HepG2 (cell line): ENCODE results near the gene CCDC57. TPM values are rescaled to one million over a fixed set of nuclear protein-coding genes. Genes with fewer than 3 reads are reported as not detected.
A peak's percentile ranks its signal among the peaks of the same experiment; 100 is the strongest.

ENCODE experiments used
- CSRNP2 ChIP-seq: sonication (generic); formaldehyde crosslinking; conservative IDR thresholded peaks from 2 replicates; pipeline ENCODE4 v1.8.0; 2022; ENCODE audit warnings: low read depth, missing genetic modification reagents
- E2F5 ChIP-seq: sonication (generic); formaldehyde crosslinking; conservative IDR thresholded peaks from 2 replicates; pipeline ENCODE4 v1.4.0; 2020; ENCODE audit warnings: missing genetic modification reagents
- MAF1 ChIP-seq: sonication (generic); formaldehyde crosslinking; IDR thresholded peaks from 2 replicates; pipeline ENCODE4 v1.5.0; 2020; ENCODE audit warnings: missing genetic modification reagents, borderline replicate concordance
- PAF1 ChIP-seq: IDR thresholded peaks from 2 replicates; pipeline ENCODE4 v1.6.1; 2016; ENCODE audit warnings: missing genetic modification reagents, missing compliant biosample characterization
- REXO4 ChIP-seq: sonication (generic); formaldehyde crosslinking; IDR thresholded peaks from 2 replicates; pipeline ENCODE4 v1.8.0; 2022; ENCODE audit warnings: missing genetic modification reagents, mild to moderate bottlenecking, borderline replicate concordance
- SKI ChIP-seq: fragments of 450-650 bp; IDR thresholded peaks from one replicate; pipeline ENCODE4 v1.6.1; 2018; ENCODE audit warnings: mild to moderate bottlenecking; ENCODE audit not compliant: partially characterized antibody
- SOX6 ChIP-seq, 2 experiments: fragments of 450-650 bp in 1 of 2; sonication (generic) in 1 of 2; formaldehyde crosslinking in 1 of 2; IDR thresholded peaks; 2 replicates each; pipeline versions ENCODE4 v1.4.0 to v1.6.1; 2017 to 2020; ENCODE audit warnings: antibody characterized with exemption in 1 of 2, mild to moderate bottlenecking in 1 of 2, missing genetic modification reagents in 1 of 2
- STAG1 ChIP-seq: sonication (generic); formaldehyde crosslinking; IDR thresholded peaks from 2 replicates; pipeline ENCODE4 v1.4.0; 2020; ENCODE audit warnings: missing genetic modification reagents
- TIGD3 ChIP-seq: sonication (generic); formaldehyde crosslinking; IDR thresholded peaks from 2 replicates; pipeline ENCODE4 v1.5.1; 2020; ENCODE audit warnings: mild to moderate bottlenecking, missing genetic modification reagents, borderline replicate concordance
- TOPORS ChIP-seq: sonication (generic); formaldehyde crosslinking; IDR thresholded peaks from 2 replicates; pipeline ENCODE4 v1.8.0; 2023; ENCODE audit warnings: mild to moderate bottlenecking, missing genetic modification reagents
- UBTF ChIP-seq: sonication (generic); formaldehyde crosslinking; IDR thresholded peaks from 2 replicates; pipeline ENCODE4 v1.4.0; 2020; ENCODE audit warnings: mild to moderate bottlenecking, missing genetic modification reagents
- ZBTB42 ChIP-seq: sonication (generic); formaldehyde crosslinking; IDR thresholded peaks from 2 replicates; pipeline ENCODE4 v1.5.0; 2020; ENCODE audit warnings: mild to moderate bottlenecking, missing genetic modification reagents
- ZFP90 ChIP-seq: sonication (generic); formaldehyde crosslinking; IDR thresholded peaks from 2 replicates; pipeline ENCODE4 v1.8.0; 2022; ENCODE audit warnings: missing genetic modification reagents, mild to moderate bottlenecking, inconsistent platforms, borderline replicate concordance
- ZNF18 ChIP-seq: sonication (generic); formaldehyde crosslinking; IDR thresholded peaks from 2 replicates; pipeline ENCODE4 v1.8.0; 2022; ENCODE audit warnings: mild to moderate bottlenecking, missing genetic modification reagents; ENCODE audit not compliant: insufficient replicate concordance
- ZNF281 ChIP-seq: sonication (generic); formaldehyde crosslinking; IDR thresholded peaks from 2 replicates; pipeline ENCODE4 v1.4.0; 2020; ENCODE audit warnings: missing genetic modification reagents, borderline replicate concordance
- ZNF317 ChIP-seq: sonication (generic); formaldehyde crosslinking; IDR thresholded peaks from 2 replicates; pipeline ENCODE4 v1.5.0; 2020; ENCODE audit warnings: mild to moderate bottlenecking, missing genetic modification reagents
- ZNF501 ChIP-seq: sonication (generic); formaldehyde crosslinking; IDR thresholded peaks from 2 replicates; pipeline ENCODE4 v1.5.1; 2020; ENCODE audit warnings: mild to moderate bottlenecking, moderate library complexity, missing genetic modification reagents
- ZNF7 ChIP-seq: IDR thresholded peaks from 2 replicates; pipeline ENCODE4 v1.6.1; 2016; ENCODE audit warnings: missing biosample characterization, missing genetic modification reagents
- polyA plus RNA-seq, 8 experiments: library from polyadenylated mRNA; depleted of rRNA in 3 of 8; stranded (reverse) in 7 of 8; unstranded in 1 of 8; fragments of >200 nt; fragmentation: Illumina TruSeq in 4 of 8; extraction: Trizol in 4 of 8; gene quantifications; 2 replicates each; pipeline versions ENCODE4 v1.2.1 to v1.2.3, GENCODE V29; 2011 to 2016; ENCODE audit warnings: low read depth in 4 of 8, missing spikeins in 1 of 8, mixed read lengths in 1 of 8; ENCODE audit not compliant: insufficient read depth in 1 of 8
- total RNA-seq, 5 experiments: library from RNA; depleted of rRNA; stranded (reverse); fragments of >200 nt; fragmentation: Illumina TruSeq; extraction: Trizol; gene quantifications; 2 replicates each; pipeline ENCODE4 v1.2.3, GENCODE V29; 2016; ENCODE audit warnings: low read depth in 1 of 5

CCDC57 gene
- total and polyA plus RNA-seq, 2 of the 13 experiments (the other 11 are each of a cell fraction or from before 2014, with no cell fraction given), result 59.3 to 59.9 TPM

- TF ChIP-seq CSRNP2, result no peak
- TF ChIP-seq ZNF317 (CRISPR knock-in tag), result no peak
- no peak for TF ChIP-seq SKI
- no peak for TF ChIP-seq ZNF7
- no peak for TF ChIP-seq MAF1
- no peak for TF ChIP-seq SOX6 (IDR thresholded peaks at IDR 0.05)
- peak; percentile 65 for TF ChIP-seq SOX6 (CRISPR knock-in tag; IDR thresholded peaks at IDR 0.05)
- no peak for TF ChIP-seq ZFP90 (CRISPR knock-in tag)
- no peak for TF ChIP-seq E2F5
- TF ChIP-seq REXO4 (CRISPR knock-in tag), result no peak
- TF ChIP-seq ZNF281, result 0 out of 2 replicates have a peak, but pooled peaks have one; percentile 10
- no peak for TF ChIP-seq TIGD3
- TF ChIP-seq ZBTB42, result no peak
- peak; percentile 46; the same call in 1 of the 2 replicates for TF ChIP-seq UBTF (CRISPR knock-in tag)
- TF ChIP-seq PAF1 (CRISPR knock-in tag), result no peak
- 0 out of 2 replicates have a peak, but pooled peaks have one; percentile 66 for TF ChIP-seq TOPORS (CRISPR knock-in tag)
- TF ChIP-seq ZNF501 (CRISPR knock-in tag), result no peak
- no peak for TF ChIP-seq ZNF18 (CRISPR knock-in tag)
- TF ChIP-seq STAG1 (CRISPR knock-in tag), result peak; percentile 100
These were observed 58.8 kb downstream of the CCDC57 start (continued) for GRCh38 chr17:82153745-82154375.
